ENCODE data around the gene EIF4H. TPM values are rescaled to one million over a fixed set of nuclear protein-coding genes. Genes with fewer than 3 reads are reported as not detected.
A peak's percentile ranks its signal among the peaks of the same experiment; 100 is the strongest.

The EIF4H gene
- total and polyA plus RNA-seq, 9 of the 15 experiments (the other 6 are each of a cell fraction or from before 2014, with no cell fraction given), result 11.0 to 435 (median 319) TPM

DNA sequence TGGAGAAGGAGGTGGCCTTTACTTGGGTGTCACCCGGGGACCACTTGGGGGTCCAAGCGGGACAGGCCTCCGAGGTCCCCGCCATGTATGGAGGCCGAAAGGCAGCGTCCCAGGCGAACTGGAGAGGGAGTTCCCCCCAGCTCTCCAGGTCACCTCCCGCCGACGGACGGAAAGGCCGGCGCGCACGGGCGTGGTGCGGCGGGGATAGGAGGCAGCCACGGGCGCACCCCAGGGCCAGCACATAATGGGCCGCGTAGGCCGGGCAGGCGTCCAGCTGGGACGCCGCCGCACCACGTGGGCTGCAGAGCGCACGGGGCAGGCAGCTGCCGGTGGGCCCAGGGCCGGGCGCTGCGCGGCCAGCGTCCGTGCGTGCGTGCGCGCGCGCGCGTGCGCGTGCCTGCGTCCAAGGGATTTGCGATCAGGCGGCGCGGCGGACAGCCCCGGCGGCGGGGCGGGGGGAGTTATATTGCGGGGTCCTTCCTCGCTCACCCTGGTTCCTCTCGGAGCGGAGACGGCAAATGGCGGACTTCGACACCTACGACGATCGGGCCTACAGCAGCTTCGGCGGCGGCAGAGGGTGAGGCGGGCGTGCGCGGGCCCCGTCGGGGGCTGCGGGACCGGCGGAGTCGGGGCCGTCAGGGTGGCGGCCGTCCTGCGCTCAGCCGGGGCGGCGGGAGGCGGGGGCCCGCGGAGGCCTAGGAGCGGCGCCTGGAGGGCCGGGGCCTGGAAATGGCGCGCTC is at the start of gene EIF4H (continued):
- peak; percentile 85 for TF ChIP-seq ZNF407 (IDR thresholded peaks at IDR 0.05; ENCODE audit: low read depth)
- no peak for TF ChIP-seq RAD21 (CRISPR knock-in tag; conservative IDR thresholded peaks at IDR 0.05 in 1 of 2, IDR thresholded peaks at IDR 0.05 in 1 of 2)
- TF ChIP-seq, protein P1, sequence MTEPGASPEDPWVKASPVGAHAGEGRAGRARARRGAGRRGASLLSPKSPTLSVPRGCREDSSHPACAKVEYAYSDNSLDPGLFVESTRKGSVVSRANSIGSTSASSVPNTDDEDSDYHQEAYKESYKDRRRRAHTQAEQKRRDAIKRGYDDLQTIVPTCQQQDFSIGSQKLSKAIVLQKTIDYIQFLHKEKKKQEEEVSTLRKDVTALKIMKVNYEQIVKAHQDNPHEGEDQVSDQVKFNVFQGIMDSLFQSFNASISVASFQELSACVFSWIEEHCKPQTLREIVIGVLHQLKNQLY (CRISPR knock-in tag; conservative IDR thresholded peaks at IDR 0.05), result peak in 1 of 2 experiments; percentile 97; a peak in 1 of 4 replicates
- no peak for TF ChIP-seq CBX3 (IDR thresholded peaks at IDR 0.05; ENCODE audit: borderline replicate concordance in 1 of 2, low read length in 2 of 2)
- TF ChIP-seq PREB (CRISPR knock-in tag; IDR thresholded peaks at IDR 0.05), result no peak
- peak; percentile 74; the same call in 1 of the 2 replicates for TF ChIP-seq HNRNPL (IDR thresholded peaks at IDR 0.05; ENCODE audit: low read depth, low read length)
- TF ChIP-seq ZKSCAN3 (CRISPR knock-in tag; IDR thresholded peaks at IDR 0.05), result no peak
- peak; percentile 86 for TF ChIP-seq GABPB1 (CRISPR knock-in tag; IDR thresholded peaks at IDR 0.05)
- TF ChIP-seq, protein P2, sequence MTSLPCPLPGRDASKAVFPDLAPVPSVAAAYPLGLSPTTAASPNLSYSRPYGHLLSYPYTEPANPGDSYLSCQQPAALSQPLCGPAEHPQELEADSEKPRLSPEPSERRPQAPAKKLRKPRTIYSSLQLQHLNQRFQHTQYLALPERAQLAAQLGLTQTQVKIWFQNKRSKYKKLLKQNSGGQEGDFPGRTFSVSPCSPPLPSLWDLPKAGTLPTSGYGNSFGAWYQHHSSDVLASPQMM (CRISPR knock-in tag; IDR thresholded peaks at IDR 0.05), result no peak
- no peak; the same call in 1 of the 2 replicates for TF ChIP-seq MBD2 (IDR thresholded peaks at IDR 0.05; ENCODE audit: borderline replicate concordance, low read depth)
- no peak for TF ChIP-seq HMG20A (CRISPR knock-in tag; conservative IDR thresholded peaks at IDR 0.05)
- TF ChIP-seq CCAR2 (IDR thresholded peaks at IDR 0.05; ENCODE audit: low read depth, low read length), result no peak
- no peak for TF ChIP-seq THRAP3 (IDR thresholded peaks at IDR 0.05; ENCODE audit: borderline replicate concordance)
- TF ChIP-seq, protein P3, sequence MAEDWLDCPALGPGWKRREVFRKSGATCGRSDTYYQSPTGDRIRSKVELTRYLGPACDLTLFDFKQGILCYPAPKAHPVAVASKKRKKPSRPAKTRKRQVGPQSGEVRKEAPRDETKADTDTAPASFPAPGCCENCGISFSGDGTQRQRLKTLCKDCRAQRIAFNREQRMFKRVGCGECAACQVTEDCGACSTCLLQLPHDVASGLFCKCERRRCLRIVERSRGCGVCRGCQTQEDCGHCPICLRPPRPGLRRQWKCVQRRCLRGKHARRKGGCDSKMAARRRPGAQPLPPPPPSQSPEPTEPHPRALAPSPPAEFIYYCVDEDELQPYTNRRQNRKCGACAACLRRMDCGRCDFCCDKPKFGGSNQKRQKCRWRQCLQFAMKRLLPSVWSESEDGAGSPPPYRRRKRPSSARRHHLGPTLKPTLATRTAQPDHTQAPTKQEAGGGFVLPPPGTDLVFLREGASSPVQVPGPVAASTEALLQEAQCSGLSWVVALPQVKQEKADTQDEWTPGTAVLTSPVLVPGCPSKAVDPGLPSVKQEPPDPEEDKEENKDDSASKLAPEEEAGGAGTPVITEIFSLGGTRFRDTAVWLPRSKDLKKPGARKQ (CRISPR knock-in tag; IDR thresholded peaks at IDR 0.05), result no peak

Measured in K562 (cell line).